Uterus (tissue), 4 donors: ENCODE results near the gene BEND6. TPM values are rescaled to one million over a fixed set of nuclear protein-coding genes. Genes with fewer than 3 reads are reported as not detected.

ENCODE experiments used
- DNase-seq, 2 donors: peaks; one replicate each; pipeline ENCODE4 v3.0.0-alpha.2; 2019 to 2020
- H3K27ac ChIP-seq, 2 donors: fragments of 200-600 bp; sonication (generic); 1 replicate in 1 of 2; 2 replicates in 1 of 2; pipeline ENCODE4 v1.5.1; 2016 to 2018
- H3K27me3 ChIP-seq, 2 donors: fragments of 200-600 bp; sonication (generic); one replicate each; pipeline ENCODE4 v1.5.1; 2018 to 2019; ENCODE audit warnings: control low read depth in 1 of 2
- H3K36me3 ChIP-seq, 2 donors: fragments of 200-600 bp; sonication (generic); one replicate each; pipeline ENCODE4 v1.5.1; 2019; ENCODE audit warnings: control low read depth in 1 of 2
- H3K4me1 ChIP-seq, 2 donors: fragments of 200-600 bp; sonication (generic); one replicate each; pipeline ENCODE4 v1.5.1; 2018 to 2019; ENCODE audit warnings: control low read depth in 1 of 2
- H3K4me3 ChIP-seq, 2 donors: fragments of 200-600 bp; sonication (generic); 1 replicate in 1 of 2; 2 replicates in 1 of 2; pipeline ENCODE4 v1.5.1; 2018 to 2019; ENCODE audit warnings: mild to moderate bottlenecking in 1 of 2
- H3K9me3 ChIP-seq, 2 donors: fragments of 200-600 bp; sonication (generic); one replicate each; pipeline ENCODE4 v1.5.1; 2019; ENCODE audit warnings: control low read depth in 1 of 2
- POLR2A ChIP-seq, 2 donors: fragments of 450-650 bp; IDR thresholded peaks; one replicate each; pipeline ENCODE4 v1.6.1; 2016; ENCODE audit warnings: antibody characterized with exemption in 2 of 2, mild to moderate bottlenecking in 1 of 2, moderate library complexity in 1 of 2
- intact Hi-C: fragments of 100-400 bp; cut with DNase I; formaldehyde crosslinking; loops from one replicate; pipeline ENCODE4 v1.15.1; 2023; ENCODE audit warnings: low total_unique reads
- total RNA-seq, 4 donors: library from RNA; depleted of rRNA in 3 of 4; stranded (reverse); fragments of >200 nt in 3 of 4; gene quantifications; one replicate each; pipeline versions ENCODE4 v1.1.0 to v1.2.4, GENCODE V29; 2014 to 2023
- TF ChIP-seq, protein P1 (sequence below), 4 experiments: fragments of 200-600 bp in 2 of 4; fragments of 450-650 bp in 2 of 4; sonication (generic) in 2 of 4; IDR thresholded peaks; one replicate each; pipeline ENCODE4 v1.5.1; 2016 to 2019; ENCODE audit warnings: antibody characterized with exemption in 4 of 4, mild to moderate bottlenecking in 2 of 4, moderate library complexity in 1 of 4
- donor health status: DM: yes; HTN: yes; CAD: no.

The BEND6 gene
- total RNA-seq, 4 donors from 2014 or later, result 3.8 to 10.2 (median 4.5) TPM

DNA sequence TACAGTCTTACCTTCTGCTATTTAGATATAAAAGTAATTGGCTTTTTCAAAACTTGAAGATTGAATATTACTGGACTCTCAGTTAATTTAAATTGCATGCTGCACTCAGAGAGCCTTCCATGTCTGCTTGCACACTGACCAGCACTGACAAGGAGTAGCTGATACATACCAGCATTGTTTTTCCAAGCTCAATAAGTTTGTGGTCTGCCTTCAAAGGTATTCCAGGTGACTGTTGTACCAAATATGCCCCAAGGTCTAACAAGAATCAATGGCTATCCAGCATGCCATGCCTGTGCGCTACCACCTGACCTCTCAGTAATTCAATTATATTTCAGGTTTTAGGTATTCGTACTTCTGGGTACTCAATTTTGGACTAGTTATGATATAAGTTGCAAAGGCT lies 30.0 kb downstream of the BEND6 start:
- Histone ChIP-seq H3K9me3 (no peaks in the 10 kb centered on the region), H3K27ac (no peak overlapping the region), H3K4me3 (no peak overlapping the region), H3K4me1 (no peaks in the 10 kb centered on the region), H3K36me3 (no peaks in the 10 kb centered on the region), H3K27me3 (no peaks in the 10 kb centered on the region)
- TF ChIP-seq POLR2A (IDR thresholded peaks at IDR 0.05), result no peak
- no peak for DNase-seq
- intact Hi-C loops, result no loop called here

DNA sequence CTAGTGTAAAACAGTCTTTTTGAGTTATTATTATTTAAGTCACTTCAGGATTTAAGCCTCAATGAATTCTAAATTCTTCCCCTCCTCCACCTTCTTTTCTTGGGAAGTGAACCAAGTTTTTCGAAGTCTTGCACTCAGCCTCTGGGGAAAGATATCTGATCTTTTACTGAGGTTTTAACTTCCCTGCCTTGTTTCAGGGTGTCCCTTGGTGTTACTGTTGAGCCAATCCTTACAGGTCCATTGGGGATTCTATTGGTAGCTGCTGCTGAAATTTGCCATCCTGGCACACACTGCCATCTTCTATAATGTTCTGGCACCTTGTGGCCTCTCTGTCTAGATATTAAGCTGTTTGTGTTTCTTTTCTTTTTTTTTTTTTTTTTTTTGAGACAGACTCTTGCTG lies 31.7 kb downstream of the BEND6 start:
- H3K4me3 ChIP-seq, result no peak overlapping the region
- TF ChIP-seq POLR2A (IDR thresholded peaks at IDR 0.05), result no peak
- TF ChIP-seq, protein P1, sequence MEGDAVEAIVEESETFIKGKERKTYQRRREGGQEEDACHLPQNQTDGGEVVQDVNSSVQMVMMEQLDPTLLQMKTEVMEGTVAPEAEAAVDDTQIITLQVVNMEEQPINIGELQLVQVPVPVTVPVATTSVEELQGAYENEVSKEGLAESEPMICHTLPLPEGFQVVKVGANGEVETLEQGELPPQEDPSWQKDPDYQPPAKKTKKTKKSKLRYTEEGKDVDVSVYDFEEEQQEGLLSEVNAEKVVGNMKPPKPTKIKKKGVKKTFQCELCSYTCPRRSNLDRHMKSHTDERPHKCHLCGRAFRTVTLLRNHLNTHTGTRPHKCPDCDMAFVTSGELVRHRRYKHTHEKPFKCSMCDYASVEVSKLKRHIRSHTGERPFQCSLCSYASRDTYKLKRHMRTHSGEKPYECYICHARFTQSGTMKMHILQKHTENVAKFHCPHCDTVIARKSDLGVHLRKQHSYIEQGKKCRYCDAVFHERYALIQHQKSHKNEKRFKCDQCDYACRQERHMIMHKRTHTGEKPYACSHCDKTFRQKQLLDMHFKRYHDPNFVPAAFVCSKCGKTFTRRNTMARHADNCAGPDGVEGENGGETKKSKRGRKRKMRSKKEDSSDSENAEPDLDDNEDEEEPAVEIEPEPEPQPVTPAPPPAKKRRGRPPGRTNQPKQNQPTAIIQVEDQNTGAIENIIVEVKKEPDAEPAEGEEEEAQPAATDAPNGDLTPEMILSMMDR (IDR thresholded peaks at IDR 0.05), result no peak
- H3K27ac ChIP-seq, result no peak overlapping the region
- no peaks in the 10 kb centered on the region for H3K27me3 ChIP-seq
- no peaks in the 10 kb centered on the region for H3K9me3 ChIP-seq
- intact Hi-C loops, result no loop called here
- no peaks in the 10 kb centered on the region for H3K36me3 ChIP-seq
- no peak for DNase-seq
- H3K4me1 ChIP-seq, result no peaks in the 10 kb centered on the region

DNA sequence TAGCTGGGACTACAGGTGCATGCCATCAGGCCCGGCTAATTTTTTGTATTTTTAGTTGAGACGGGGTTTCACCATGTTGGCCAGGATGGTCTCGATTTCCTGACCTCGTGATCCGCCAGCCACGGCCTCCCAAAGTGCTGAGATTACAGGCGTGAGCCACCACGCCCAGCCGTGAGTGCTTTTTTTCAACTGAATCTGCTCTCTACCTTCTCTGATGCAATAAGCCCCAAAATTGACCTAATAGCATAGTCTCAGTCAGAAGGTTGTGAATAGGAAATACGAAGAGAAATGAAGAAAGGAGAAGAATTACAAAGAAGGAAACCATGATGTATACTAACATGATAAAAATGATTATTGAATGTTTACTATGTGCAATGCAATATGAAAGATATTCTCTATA lies 33.2 kb downstream of the BEND6 start:
- intact Hi-C loops, result no loop called here
- Histone ChIP-seq H3K27me3 (no peaks in the 10 kb centered on the region), H3K9me3 (no peaks in the 10 kb centered on the region), H3K4me1 (no peaks in the 10 kb centered on the region), H3K4me3 (no peak overlapping the region), H3K27ac (no peak overlapping the region), H3K36me3 (no peaks in the 10 kb centered on the region)
- TF ChIP-seq, protein P1 (IDR thresholded peaks at IDR 0.05), result no peak
- no peak for TF ChIP-seq POLR2A (IDR thresholded peaks at IDR 0.05)
- no peak for DNase-seq

DNA sequence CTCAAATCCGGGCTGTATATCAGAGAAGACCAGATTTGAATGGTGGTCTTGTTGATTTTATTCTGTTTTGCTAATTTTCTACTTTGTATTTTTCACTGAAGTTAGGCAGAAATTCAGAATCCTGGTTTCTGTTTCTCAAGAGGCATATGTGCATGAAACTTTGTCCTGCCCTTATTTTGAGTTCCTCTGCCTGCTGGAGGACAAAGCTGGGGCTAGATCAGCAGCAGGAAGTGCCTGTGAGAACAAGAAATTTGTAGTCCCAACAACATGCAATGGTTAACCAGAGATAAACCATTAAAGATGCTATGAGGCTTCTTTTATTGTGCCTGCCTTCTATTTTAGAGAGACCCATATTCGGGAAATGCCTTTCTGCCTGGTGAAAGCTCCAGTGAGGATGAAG lies 37.1 kb downstream of the BEND6 start:
- Histone ChIP-seq H3K9me3 (no peaks in the 10 kb centered on the region), H3K4me1 (no peaks in the 10 kb centered on the region), H3K27ac (no peak overlapping the region), H3K36me3 (no peaks in the 10 kb centered on the region), H3K4me3 (no peak overlapping the region), H3K27me3 (no peaks in the 10 kb centered on the region)
- intact Hi-C loops, result no loop called here
- TF ChIP-seq POLR2A (IDR thresholded peaks at IDR 0.05), result no peak
- TF ChIP-seq, protein P1 (IDR thresholded peaks at IDR 0.05), result no peak
- DNase-seq, result no peak

DNA sequence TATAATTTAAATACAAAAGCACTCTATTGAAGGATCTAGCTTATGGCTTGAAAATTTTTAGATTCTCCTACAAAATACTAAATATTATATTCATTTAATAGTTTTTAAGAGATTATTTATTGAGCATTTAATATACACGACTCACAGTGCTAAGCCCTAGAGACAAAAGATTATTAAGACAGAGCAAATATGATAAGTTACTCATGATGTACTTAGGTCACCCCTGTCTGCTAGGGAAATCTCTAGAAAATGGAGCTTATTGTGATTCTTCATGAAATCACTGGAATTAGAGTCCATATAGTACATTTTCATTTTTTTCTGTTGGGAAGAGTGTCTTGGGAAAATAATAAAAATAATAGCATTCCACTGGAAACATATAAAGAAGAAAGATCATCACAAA lies 37.8 kb downstream of the BEND6 start:
- Histone ChIP-seq H3K36me3 (no peaks in the 10 kb centered on the region), H3K9me3 (no peaks in the 10 kb centered on the region), H3K4me1 (no peaks in the 10 kb centered on the region), H3K4me3 (no peak overlapping the region), H3K27me3 (no peaks in the 10 kb centered on the region), H3K27ac (no peak overlapping the region)
- DNase-seq, result no peak
- TF ChIP-seq, protein P1 (IDR thresholded peaks at IDR 0.05), result no peak
- no peak for TF ChIP-seq POLR2A (IDR thresholded peaks at IDR 0.05)
- intact Hi-C loops, result no loop called here

DNA sequence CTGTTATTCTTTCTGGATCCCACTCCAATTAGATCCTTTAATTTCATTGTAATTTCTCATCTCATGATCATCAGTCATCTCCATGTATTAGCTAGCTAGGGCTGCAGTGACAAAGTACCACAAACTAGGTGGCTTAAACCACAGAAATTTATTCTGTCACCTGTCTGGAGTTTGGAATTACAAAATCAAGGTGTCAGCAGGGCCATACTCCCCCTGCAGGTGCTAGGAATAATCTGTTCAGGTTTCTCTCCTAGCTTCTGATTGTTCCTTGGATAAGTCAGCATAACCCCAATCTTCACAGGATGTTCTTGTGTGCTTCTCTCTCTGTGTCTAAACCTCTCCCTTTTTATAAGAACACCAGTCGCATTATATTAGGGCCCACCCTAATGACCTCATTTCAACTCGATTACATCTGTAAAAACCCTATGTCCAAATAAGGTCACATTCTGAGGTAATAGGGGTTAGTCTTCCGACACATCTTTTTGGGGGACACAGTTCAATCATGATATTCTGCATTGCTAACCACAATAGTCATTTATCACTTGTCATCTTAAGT lies 40.5 kb downstream of the BEND6 start:
- Histone ChIP-seq H3K36me3 (no peaks in the 10 kb centered on the region), H3K4me3 (no peak overlapping the region), H3K27me3 (no peaks in the 10 kb centered on the region), H3K9me3 (no peaks in the 10 kb centered on the region), H3K27ac (no peak overlapping the region), H3K4me1 (no peaks in the 10 kb centered on the region)
- TF ChIP-seq POLR2A (IDR thresholded peaks at IDR 0.05), result no peak
- TF ChIP-seq, protein P1 (IDR thresholded peaks at IDR 0.05), result no peak
- DNase-seq, result no peak
- intact Hi-C loops, result no loop called here
